ENCODE results near the gene SEMA6C. TPM values are rescaled to one million over a fixed set of nuclear protein-coding genes. Genes with fewer than 3 reads are reported as not detected.

SEMA6C gene
- total and polyA plus RNA-seq, 2 donors (not counting 1 experiment from before 2014, with no cell fraction given): 0.76 to 0.99 TPM

DNA sequence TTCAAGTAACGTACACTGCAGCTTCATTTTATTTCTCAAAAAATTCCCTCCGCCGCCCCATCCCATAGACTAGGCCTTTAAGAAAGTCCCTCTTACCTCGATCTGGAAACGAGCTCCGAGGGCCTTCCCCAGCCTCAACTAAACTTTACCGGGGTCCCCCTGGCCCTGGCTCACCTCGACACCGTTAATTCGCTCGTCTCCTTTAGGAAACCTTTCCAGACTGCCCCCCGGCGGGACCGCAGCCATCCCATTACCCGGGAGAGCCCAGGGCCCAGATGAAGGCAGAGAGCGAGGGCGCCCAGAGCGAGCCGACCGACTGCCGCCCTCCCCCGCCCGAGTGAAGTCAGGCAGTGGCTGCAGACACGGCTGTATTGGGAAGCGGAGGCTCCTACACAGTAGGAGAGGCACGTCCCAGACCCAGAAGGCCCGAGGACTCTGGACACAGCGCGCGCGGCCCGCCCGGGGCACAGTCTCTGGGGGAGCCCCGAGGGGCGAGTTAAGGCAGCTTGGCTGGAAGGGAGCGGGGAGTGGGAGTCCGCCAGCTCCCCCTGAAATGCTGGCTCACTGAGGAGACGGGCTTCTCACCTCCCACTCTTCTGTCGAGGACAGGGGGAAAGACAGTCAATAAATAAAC is 14.6 kb downstream of the SEMA6C start:
- H2AFZ ChIP-seq (ENCODE audit: low read length): peak overlapping the region; percentile 15
- no peaks in the 10 kb centered on the region for H4K20me1 ChIP-seq (ENCODE audit: control insufficient read depth, extremely low read depth, insufficient read depth, low read length)
- H3K4me1 ChIP-seq (ENCODE audit: control insufficient read depth, extremely low read depth, insufficient read depth, low read length): peaks cover 6% of the 10 kb centered on the region
- H3K36me3 ChIP-seq (ENCODE audit: control insufficient read depth, insufficient read depth, low read length): no peaks in the 10 kb centered on the region
- H3K79me2 ChIP-seq (ENCODE audit: control insufficient read depth, insufficient read depth, low read length): no peaks in the 10 kb centered on the region
- H3K9ac ChIP-seq (ENCODE audit: insufficient read depth, low read length): no peak overlapping the region
- no peak overlapping the region for H3K27ac ChIP-seq (ENCODE audit: insufficient read depth, low read length)
- TF ChIP-seq, protein P1, sequence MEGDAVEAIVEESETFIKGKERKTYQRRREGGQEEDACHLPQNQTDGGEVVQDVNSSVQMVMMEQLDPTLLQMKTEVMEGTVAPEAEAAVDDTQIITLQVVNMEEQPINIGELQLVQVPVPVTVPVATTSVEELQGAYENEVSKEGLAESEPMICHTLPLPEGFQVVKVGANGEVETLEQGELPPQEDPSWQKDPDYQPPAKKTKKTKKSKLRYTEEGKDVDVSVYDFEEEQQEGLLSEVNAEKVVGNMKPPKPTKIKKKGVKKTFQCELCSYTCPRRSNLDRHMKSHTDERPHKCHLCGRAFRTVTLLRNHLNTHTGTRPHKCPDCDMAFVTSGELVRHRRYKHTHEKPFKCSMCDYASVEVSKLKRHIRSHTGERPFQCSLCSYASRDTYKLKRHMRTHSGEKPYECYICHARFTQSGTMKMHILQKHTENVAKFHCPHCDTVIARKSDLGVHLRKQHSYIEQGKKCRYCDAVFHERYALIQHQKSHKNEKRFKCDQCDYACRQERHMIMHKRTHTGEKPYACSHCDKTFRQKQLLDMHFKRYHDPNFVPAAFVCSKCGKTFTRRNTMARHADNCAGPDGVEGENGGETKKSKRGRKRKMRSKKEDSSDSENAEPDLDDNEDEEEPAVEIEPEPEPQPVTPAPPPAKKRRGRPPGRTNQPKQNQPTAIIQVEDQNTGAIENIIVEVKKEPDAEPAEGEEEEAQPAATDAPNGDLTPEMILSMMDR (conservative IDR thresholded peaks at IDR 0.05 in 1 of 2, IDR thresholded peaks at IDR 0.05 in 1 of 2; ENCODE audit: low read depth in 1 of 2, low read length in 2 of 2): no peak
- no peak for TF ChIP-seq EZH2 (IDR thresholded peaks at IDR 0.05; ENCODE audit: low read length, missing control alignments)
- H3K4me2 ChIP-seq (ENCODE audit: extremely low read depth, insufficient read depth, low read length): peak overlapping the region; percentile 21
- peak in 1 of 2 donors; percentile 30 for DNase-seq (ENCODE audit: low read depth in 2 of 2)
- H3K4me3 ChIP-seq (replicated peaks in 1 of 4; ENCODE audit: control extremely low read depth in 1 of 4, insufficient read depth in 1 of 4, low read depth in 3 of 4, low read length in 4 of 4): peak overlapping the region; percentile 29 to 47 (median 40)
- H3K27me3 ChIP-seq (ENCODE audit: control insufficient read depth, insufficient read depth, low read length): no peaks in the 10 kb centered on the region
- H3K9me3 ChIP-seq (ENCODE audit: control insufficient read depth, insufficient read depth, low read depth, low read length): no peaks in the 10 kb centered on the region

DNA sequence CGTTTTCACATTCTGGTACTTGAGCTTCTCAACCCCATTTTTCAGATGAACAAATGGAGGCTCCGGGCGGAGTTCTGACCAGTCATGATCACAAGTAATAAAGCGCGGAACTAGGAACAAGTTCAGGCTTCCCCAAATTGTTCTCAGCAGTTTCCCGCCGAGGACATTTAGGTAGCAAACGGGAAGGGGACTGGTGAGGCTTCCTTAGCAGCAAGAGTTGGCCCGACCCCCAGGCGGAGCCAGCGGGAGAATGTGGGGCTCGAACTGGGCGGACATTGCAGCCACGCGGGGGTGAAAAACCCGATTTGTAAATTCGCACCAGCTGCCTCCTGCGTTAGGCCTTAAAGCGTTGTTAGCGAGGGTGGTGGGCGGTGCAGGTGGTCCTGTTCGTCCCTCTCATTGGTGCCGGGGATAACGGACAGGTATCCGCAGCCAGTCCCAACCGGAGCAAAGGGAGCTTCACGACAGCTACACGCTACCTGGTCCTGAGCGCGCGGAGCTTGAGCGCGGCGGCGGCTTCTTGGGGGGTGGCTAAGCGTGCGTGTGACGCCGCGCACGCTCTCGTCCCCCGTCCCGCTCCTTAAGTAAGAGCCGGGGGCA is 15.3 kb downstream of the SEMA6C start:
- Histone ChIP-seq H3K79me2 (ENCODE audit: control insufficient read depth, insufficient read depth, low read length) (no peaks in the 10 kb centered on the region), H3K4me2 (ENCODE audit: extremely low read depth, insufficient read depth, low read length) (peak overlapping the region; percentile 21), H3K36me3 (ENCODE audit: control insufficient read depth, insufficient read depth, low read length) (no peaks in the 10 kb centered on the region), H3K27ac (ENCODE audit: insufficient read depth, low read length) (no peak overlapping the region), H3K9me3 (ENCODE audit: control insufficient read depth, insufficient read depth, low read depth, low read length) (no peaks in the 10 kb centered on the region), H4K20me1 (ENCODE audit: control insufficient read depth, extremely low read depth, insufficient read depth, low read length) (no peaks in the 10 kb centered on the region), H3K4me3 (replicated peaks in 1 of 4; ENCODE audit: control extremely low read depth in 1 of 4, insufficient read depth in 1 of 4, low read depth in 3 of 4, low read length in 4 of 4) (peak overlapping the region; percentile 29 to 47 (median 40)), H3K9ac (ENCODE audit: insufficient read depth, low read length) (no peak overlapping the region), H3K4me1 (ENCODE audit: control insufficient read depth, extremely low read depth, insufficient read depth, low read length) (peaks cover 6% of the 10 kb centered on the region), H3K27me3 (ENCODE audit: control insufficient read depth, insufficient read depth, low read length) (no peaks in the 10 kb centered on the region), H2AFZ (ENCODE audit: low read length) (peak overlapping the region; percentile 15)
- TF ChIP-seq, protein P1 (conservative IDR thresholded peaks at IDR 0.05 in 1 of 2, IDR thresholded peaks at IDR 0.05 in 1 of 2; ENCODE audit: low read depth in 1 of 2, low read length in 2 of 2): peak in 1 of 2 donors; percentile 2
- TF ChIP-seq EZH2 (IDR thresholded peaks at IDR 0.05; ENCODE audit: low read length, missing control alignments): no peak
- peak; percentile 88 to 91 for DNase-seq (ENCODE audit: low read depth in 2 of 2)

DNA sequence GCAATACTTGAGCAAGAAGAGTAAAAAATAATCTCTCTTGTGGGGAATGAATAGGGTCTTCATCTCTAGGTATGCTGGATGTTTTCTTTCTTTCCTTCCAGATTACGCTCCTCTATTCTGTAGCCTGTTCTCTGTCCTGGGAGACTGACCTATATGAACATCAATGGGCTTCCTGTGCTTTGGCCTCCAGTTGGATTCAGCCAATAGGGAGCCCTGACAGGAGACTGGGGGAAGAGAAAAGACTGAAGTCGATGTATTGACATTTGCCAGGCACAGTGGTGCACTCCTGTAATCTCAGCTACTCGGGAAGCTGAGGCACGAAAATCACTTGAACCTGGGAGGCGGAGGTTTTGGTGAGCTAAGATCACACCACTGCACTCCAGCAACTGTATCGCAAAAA is 17.6 kb downstream of the SEMA6C start:
- H3K4me1 ChIP-seq (ENCODE audit: control insufficient read depth, extremely low read depth, insufficient read depth, low read length): peaks cover 6% of the 10 kb centered on the region
- TF ChIP-seq, protein P1 (conservative IDR thresholded peaks at IDR 0.05 in 1 of 2, IDR thresholded peaks at IDR 0.05 in 1 of 2; ENCODE audit: low read depth in 1 of 2, low read length in 2 of 2): no peak
- TF ChIP-seq EZH2 (IDR thresholded peaks at IDR 0.05; ENCODE audit: low read length, missing control alignments): no peak
- no peak overlapping the region for H2AFZ ChIP-seq (ENCODE audit: low read length)
- no peaks in the 10 kb centered on the region for H3K79me2 ChIP-seq (ENCODE audit: control insufficient read depth, insufficient read depth, low read length)
- no peak overlapping the region for H3K27ac ChIP-seq (ENCODE audit: insufficient read depth, low read length)
- H3K4me2 ChIP-seq (ENCODE audit: extremely low read depth, insufficient read depth, low read length): no peak overlapping the region
- H3K9me3 ChIP-seq (ENCODE audit: control insufficient read depth, insufficient read depth, low read depth, low read length): no peaks in the 10 kb centered on the region
- DNase-seq (ENCODE audit: low read depth in 2 of 2): no peak
- H4K20me1 ChIP-seq (ENCODE audit: control insufficient read depth, extremely low read depth, insufficient read depth, low read length): no peaks in the 10 kb centered on the region
- H3K4me3 ChIP-seq (replicated peaks in 1 of 4; ENCODE audit: control extremely low read depth in 1 of 4, insufficient read depth in 1 of 4, low read depth in 3 of 4, low read length in 4 of 4): no peak overlapping the region
- H3K27me3 ChIP-seq (ENCODE audit: control insufficient read depth, insufficient read depth, low read length): no peaks in the 10 kb centered on the region
- no peaks in the 10 kb centered on the region for H3K36me3 ChIP-seq (ENCODE audit: control insufficient read depth, insufficient read depth, low read length)
- no peak overlapping the region for H3K9ac ChIP-seq (ENCODE audit: insufficient read depth, low read length)

Measured in fibroblast of lung (primary cell).